Upper lobe of left lung (tissue), 6 donors: ENCODE data around the gene A2ML1. TPM values are rescaled to one million over a fixed set of nuclear protein-coding genes. Genes with fewer than 3 reads are reported as not detected.

ENCODE experiments used
- ATAC-seq, 2 donors: fragments of 200-7000 bp; cut with Tn5 transposase; one replicate each; pipeline ENCODE4 v1.9.1; 2022; ENCODE audit warnings: mild to moderate bottlenecking in 2 of 2, moderate library complexity in 2 of 2; ENCODE audit not compliant: low FRiP score in 2 of 2
- DNase-seq, 2 donors: peaks; one replicate each; pipeline ENCODE4 v3.0.0-alpha.2; 2019 to 2020
- H3K27ac ChIP-seq, 4 donors: fragments of 200-600 bp; sonication (generic); one replicate each; pipeline ENCODE4 v1.5.1; 2016 to 2019
- H3K27me3 ChIP-seq, 4 donors: fragments of 200-600 bp; sonication (generic); one replicate each; pipeline ENCODE4 v1.5.1; 2017 to 2019
- H3K36me3 ChIP-seq, 4 donors: fragments of 200-600 bp; sonication (generic); one replicate each; pipeline ENCODE4 v1.5.1; 2016 to 2019
- H3K4me1 ChIP-seq, 4 donors: fragments of 200-600 bp; sonication (generic); one replicate each; pipeline ENCODE4 v1.5.1; 2018 to 2019
- H3K4me3 ChIP-seq, 4 donors: fragments of 200-600 bp; sonication (generic); one replicate each; pipeline ENCODE4 v1.5.1; 2017 to 2019; ENCODE audit warnings: mild to moderate bottlenecking in 2 of 4, moderate library complexity in 1 of 4
- H3K9me3 ChIP-seq, 4 donors: fragments of 200-600 bp; sonication (generic); one replicate each; pipeline ENCODE4 v1.5.1; 2018 to 2019
- CTCF ChIP-seq, 6 experiments: fragments of 450-650 bp in 4 of 6; fragments of 200-600 bp in 2 of 6; sonication (generic) in 2 of 6; IDR thresholded peaks; one replicate each; pipeline ENCODE4 v1.5.1; 2016 to 2019; ENCODE audit warnings: antibody characterized with exemption in 6 of 6
- EP300 ChIP-seq, 4 donors: sonication (generic); formaldehyde crosslinking; IDR thresholded peaks; one replicate each; pipeline ENCODE4 v1.5.1; 2017; ENCODE audit warnings: antibody characterized with exemption in 4 of 4, control low read depth in 2 of 4
- POLR2A ChIP-seq, 4 donors: fragments of 450-650 bp; IDR thresholded peaks; one replicate each; pipeline ENCODE4 v1.5.1; 2016 to 2017; ENCODE audit warnings: antibody characterized with exemption in 4 of 4, mild to moderate bottlenecking in 2 of 4
- POLR2AphosphoS5 ChIP-seq, 2 donors: sonication (generic); formaldehyde crosslinking; IDR thresholded peaks; one replicate each; pipeline ENCODE4 v1.5.1; 2017; ENCODE audit warnings: antibody characterized with exemption in 2 of 2
- WGBS, 2 donors: methylation state at CpG; one replicate each; pipeline ENCODE4 v1.1.5; 2017 to 2018; 5-methylcytosine and 5-hydroxymethylcytosine counted together
- total RNA-seq, 6 donors: library from RNA; depleted of rRNA in 4 of 6; stranded (reverse); fragments of >200 nt in 4 of 6; gene quantifications; one replicate each; pipeline versions ENCODE4 v1.1.0 to v1.2.1, GENCODE V29; 2016 to 2021
- donor health status: DM: no; HTN: no; CAD: no; lungs with moderate emphysema.
- donor health status: DM: no; HTN: yes; CAD: no; lungs with severe emphysema.

The A2ML1 gene
- total RNA-seq, 6 donors from 2014 or later = 0.13 to 0.15 TPM; not detected in 4

- Histone ChIP-seq H3K27ac (no peak overlapping the region), H3K4me3 (no peak overlapping the region), H3K4me1 (no peaks in the 10 kb centered on the region), H3K9me3 (no peaks in the 10 kb centered on the region), H3K27me3 (no peaks in the 10 kb centered on the region), H3K36me3 (no peaks in the 10 kb centered on the region)
- WGBS, 2 donors = 71 to 73% methylated on average over 3 of the region's 3 CpGs
- DNase-seq = no peak
- ATAC-seq = no peak
- no peak for TF ChIP-seq CTCF (IDR thresholded peaks at IDR 0.05)
- no peak for TF ChIP-seq POLR2A (IDR thresholded peaks at IDR 0.05)
- TF ChIP-seq POLR2AphosphoS5 (IDR thresholded peaks at IDR 0.05) = no peak
- TF ChIP-seq EP300 (IDR thresholded peaks at IDR 0.05) = no peak
Observed at GRCh38 chr12:8846305-8846704, 23.9 kb downstream of the A2ML1 start.

GRCh38 chr12:8847435-8847834 is 25.0 kb downstream of the A2ML1 start:
- TF ChIP-seq CTCF (IDR thresholded peaks at IDR 0.05) (no peak), POLR2A (IDR thresholded peaks at IDR 0.05) (no peak), POLR2AphosphoS5 (IDR thresholded peaks at IDR 0.05) (no peak), EP300 (IDR thresholded peaks at IDR 0.05) (no peak)
- DNase-seq = no peak
- Histone ChIP-seq H3K9me3 (no peaks in the 10 kb centered on the region), H3K27me3 (no peaks in the 10 kb centered on the region), H3K36me3 (no peaks in the 10 kb centered on the region), H3K27ac (no peak overlapping the region), H3K4me3 (no peak overlapping the region), H3K4me1 (no peaks in the 10 kb centered on the region)
- 89 to 91% methylated on average over 6 of the region's 6 CpGs for WGBS, 2 donors
- no peak for ATAC-seq

DNA sequence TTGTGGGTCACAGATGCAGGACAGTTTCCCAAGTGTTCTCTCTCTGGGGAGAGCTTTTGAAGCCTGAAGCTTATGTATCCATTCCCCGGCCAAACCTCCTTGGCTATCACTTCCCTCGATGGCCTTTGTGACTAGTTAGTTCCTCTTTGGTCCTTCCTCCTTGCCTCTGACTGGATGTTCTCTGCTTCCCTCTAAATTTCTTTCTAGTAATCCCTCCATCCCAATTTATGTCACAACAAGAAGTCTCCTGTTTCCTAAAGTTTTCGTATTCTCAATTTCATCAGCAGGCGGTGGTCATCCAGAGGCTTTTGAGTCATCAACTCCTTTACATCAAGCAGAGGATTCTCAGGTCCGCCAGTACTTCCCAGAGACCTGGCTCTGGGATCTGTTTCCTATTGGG is 27.5 kb downstream of the A2ML1 start:
- no peaks in the 10 kb centered on the region for H3K4me1 ChIP-seq
- DNase-seq = no peak
- ATAC-seq = no peak
- TF ChIP-seq POLR2AphosphoS5 (IDR thresholded peaks at IDR 0.05) (no peak), CTCF (IDR thresholded peaks at IDR 0.05) (no peak), EP300 (IDR thresholded peaks at IDR 0.05) (no peak), POLR2A (IDR thresholded peaks at IDR 0.05) (no peak)
- no peak overlapping the region for H3K4me3 ChIP-seq
- 60 to 66% methylated on average over 5 of the region's 5 CpGs for WGBS, 2 donors
- H3K9me3 ChIP-seq = no peaks in the 10 kb centered on the region
- no peaks in the 10 kb centered on the region for H3K27me3 ChIP-seq
- no peaks in the 10 kb centered on the region for H3K36me3 ChIP-seq
- no peak overlapping the region for H3K27ac ChIP-seq

GRCh38 chr12:8852119-8852518 is 29.7 kb downstream of the A2ML1 start:
- ATAC-seq = no peak
- 66 to 75% methylated on average over 7 of the region's 7 CpGs for WGBS, 2 donors

More at GRCh38 chr12:8852119-8852518, 29.7 kb downstream of the A2ML1 start:
- Histone ChIP-seq H3K4me3 (no peak overlapping the region), H3K9me3 (no peaks in the 10 kb centered on the region), H3K36me3 (no peaks in the 10 kb centered on the region), H3K4me1 (no peaks in the 10 kb centered on the region), H3K27ac (no peak overlapping the region), H3K27me3 (no peaks in the 10 kb centered on the region)
- TF ChIP-seq EP300 (IDR thresholded peaks at IDR 0.05) (no peak), POLR2AphosphoS5 (IDR thresholded peaks at IDR 0.05) (no peak), CTCF (IDR thresholded peaks at IDR 0.05) (no peak), POLR2A (IDR thresholded peaks at IDR 0.05) (no peak)
- no peak for DNase-seq
